ENCODE results near the gene MYF6. TPM values are rescaled to one million over a fixed set of nuclear protein-coding genes. Genes with fewer than 3 reads are reported as not detected.

Gene MYF6
- total RNA-seq = under 0.01 TPM in 1 of 2 replicates, not detected in the other
- 0.07 TPM in 1 of 2 replicates, not detected in the other for polyA plus RNA-seq
- polyA plus RNA-seq (2012) = not detected in 2 replicates
- not detected in 2 replicates for polyA minus RNA-seq (ENCODE audit: low replicate concordance)

DNA sequence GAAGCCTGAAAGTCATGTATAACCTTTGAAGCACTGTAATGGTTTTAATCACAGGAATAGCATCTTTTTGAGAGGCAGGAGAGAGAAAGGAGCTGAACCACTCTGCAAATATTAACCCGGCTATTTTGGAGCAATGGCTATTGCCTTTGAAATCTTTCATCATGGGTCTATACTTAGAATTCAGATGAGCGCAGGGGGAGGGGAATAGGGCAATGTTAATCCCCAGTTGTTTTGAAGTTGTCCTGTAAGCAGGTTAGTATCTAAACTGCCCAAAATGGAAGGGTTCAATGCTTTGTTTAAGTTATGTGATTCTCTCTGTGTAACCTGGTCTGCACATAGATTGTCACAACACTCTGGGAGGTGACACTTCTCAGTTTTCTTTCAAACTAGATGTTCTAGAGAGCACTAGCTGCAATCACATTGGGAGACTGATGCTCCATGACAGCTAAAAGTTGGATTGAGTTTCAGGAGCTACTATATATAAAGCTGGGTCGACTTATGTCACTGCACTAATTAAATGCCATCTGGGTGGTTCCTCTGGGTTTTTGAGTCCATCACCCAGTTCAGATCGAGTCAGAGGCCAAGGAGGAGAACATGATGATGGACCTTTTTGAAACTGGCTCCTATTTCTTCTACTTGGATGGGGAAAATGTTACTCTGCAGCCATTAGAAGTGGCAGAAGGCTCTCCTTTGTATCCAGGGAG lies at the start of gene MYF6:
MYF6 (plus strand) TSS at position 509 of the 704 bp plus-strand sequence; CDS start at position 595, 86 bp downstream.
- Histone ChIP-seq H3K4me2 (ENCODE audit: extremely low read depth, insufficient read depth, low read length) (peak within 1 kb of the TSS; percentile 67), H3K9me3 (ENCODE audit: control insufficient read depth, insufficient read depth, low read depth, low read length) (no peaks in the 10 kb centered on the region), H4K20me1 (ENCODE audit: control insufficient read depth, extremely low read depth, insufficient read depth, low read length) (no peaks in the 10 kb centered on the region), H3K9ac (ENCODE audit: insufficient read depth, low read length) (no peak within 1 kb of the TSS), H3K36me3 (ENCODE audit: control insufficient read depth, insufficient read depth, low read length) (no peaks in the 10 kb centered on the region), H2AFZ (ENCODE audit: low read length) (peak within 1 kb of the TSS; percentile 79), H3K27me3 (ENCODE audit: control insufficient read depth, insufficient read depth, low read length) (no peaks in the 10 kb centered on the region), H3K79me2 (ENCODE audit: control insufficient read depth, insufficient read depth, low read length) (no peaks in the 10 kb centered on the region), H3K4me1 (ENCODE audit: control insufficient read depth, extremely low read depth, insufficient read depth, low read length) (peaks cover 7% of the 10 kb centered on the region), H3K27ac (ENCODE audit: insufficient read depth, low read length) (no peak within 1 kb of the TSS), H3K4me3 (replicated peaks in 1 of 4; ENCODE audit: control extremely low read depth in 1 of 4, insufficient read depth in 1 of 4, low read depth in 3 of 4, low read length in 4 of 4) (peak within 1 kb of the TSS in 3 of 4 experiments; percentile 13 to 18 (median 15))
- no peak for TF ChIP-seq EZH2 (IDR thresholded peaks at IDR 0.05; ENCODE audit: low read length, missing control alignments)
- TF ChIP-seq, protein P1, sequence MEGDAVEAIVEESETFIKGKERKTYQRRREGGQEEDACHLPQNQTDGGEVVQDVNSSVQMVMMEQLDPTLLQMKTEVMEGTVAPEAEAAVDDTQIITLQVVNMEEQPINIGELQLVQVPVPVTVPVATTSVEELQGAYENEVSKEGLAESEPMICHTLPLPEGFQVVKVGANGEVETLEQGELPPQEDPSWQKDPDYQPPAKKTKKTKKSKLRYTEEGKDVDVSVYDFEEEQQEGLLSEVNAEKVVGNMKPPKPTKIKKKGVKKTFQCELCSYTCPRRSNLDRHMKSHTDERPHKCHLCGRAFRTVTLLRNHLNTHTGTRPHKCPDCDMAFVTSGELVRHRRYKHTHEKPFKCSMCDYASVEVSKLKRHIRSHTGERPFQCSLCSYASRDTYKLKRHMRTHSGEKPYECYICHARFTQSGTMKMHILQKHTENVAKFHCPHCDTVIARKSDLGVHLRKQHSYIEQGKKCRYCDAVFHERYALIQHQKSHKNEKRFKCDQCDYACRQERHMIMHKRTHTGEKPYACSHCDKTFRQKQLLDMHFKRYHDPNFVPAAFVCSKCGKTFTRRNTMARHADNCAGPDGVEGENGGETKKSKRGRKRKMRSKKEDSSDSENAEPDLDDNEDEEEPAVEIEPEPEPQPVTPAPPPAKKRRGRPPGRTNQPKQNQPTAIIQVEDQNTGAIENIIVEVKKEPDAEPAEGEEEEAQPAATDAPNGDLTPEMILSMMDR (conservative IDR thresholded peaks at IDR 0.05 in 1 of 2, IDR thresholded peaks at IDR 0.05 in 1 of 2; ENCODE audit: low read depth in 1 of 2, low read length in 2 of 2) = no peak
- no peak for DNase-seq (ENCODE audit: low read depth in 2 of 2)

DNA sequence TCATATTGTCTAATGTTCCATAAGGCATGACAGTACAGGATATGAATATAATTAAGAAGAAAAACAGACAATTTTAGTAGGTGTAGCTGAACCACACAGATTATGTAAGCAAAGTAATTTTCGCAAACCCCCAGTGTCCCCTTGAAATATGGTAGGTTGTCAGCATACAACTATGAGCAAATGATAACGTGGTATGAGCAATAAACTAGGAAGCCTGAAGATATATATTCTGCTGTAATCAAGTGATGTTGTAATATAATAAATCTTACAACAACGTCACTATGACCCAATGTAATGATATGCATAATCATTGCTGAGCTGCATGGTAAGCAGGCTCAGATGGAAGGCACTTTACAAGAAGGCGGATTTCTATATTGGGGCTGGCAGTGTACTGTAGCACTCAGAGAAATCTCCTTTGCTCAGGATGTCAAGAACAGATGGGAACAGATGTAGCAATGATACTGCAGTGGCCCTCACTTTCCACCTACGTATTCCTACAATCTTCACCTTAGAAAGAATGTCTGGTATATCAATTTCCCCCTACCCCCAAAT lies 47.8 kb upstream of the MYF6 start:
- Histone ChIP-seq H3K9ac (ENCODE audit: insufficient read depth, low read length) (no peak overlapping the region), H3K27ac (ENCODE audit: insufficient read depth, low read length) (no peak overlapping the region), H2AFZ (ENCODE audit: low read length) (no peak overlapping the region), H3K4me2 (ENCODE audit: extremely low read depth, insufficient read depth, low read length) (no peak overlapping the region), H3K4me1 (ENCODE audit: control insufficient read depth, extremely low read depth, insufficient read depth, low read length) (no peaks in the 10 kb centered on the region), H3K79me2 (ENCODE audit: control insufficient read depth, insufficient read depth, low read length) (no peaks in the 10 kb centered on the region), H3K9me3 (ENCODE audit: control insufficient read depth, insufficient read depth, low read depth, low read length) (no peaks in the 10 kb centered on the region), H3K4me3 (replicated peaks in 1 of 4; ENCODE audit: control extremely low read depth in 1 of 4, insufficient read depth in 1 of 4, low read depth in 3 of 4, low read length in 4 of 4) (no peak overlapping the region), H3K36me3 (ENCODE audit: control insufficient read depth, insufficient read depth, low read length) (no peaks in the 10 kb centered on the region), H3K27me3 (ENCODE audit: control insufficient read depth, insufficient read depth, low read length) (no peaks in the 10 kb centered on the region), H4K20me1 (ENCODE audit: control insufficient read depth, extremely low read depth, insufficient read depth, low read length) (no peaks in the 10 kb centered on the region)
- no peak for TF ChIP-seq EZH2 (IDR thresholded peaks at IDR 0.05; ENCODE audit: low read length, missing control alignments)
- TF ChIP-seq, protein P1 (conservative IDR thresholded peaks at IDR 0.05 in 1 of 2, IDR thresholded peaks at IDR 0.05 in 1 of 2; ENCODE audit: low read depth in 1 of 2, low read length in 2 of 2) = no peak
- DNase-seq (ENCODE audit: low read depth in 2 of 2) = peak in 1 of 2 donors; percentile 45

DNA sequence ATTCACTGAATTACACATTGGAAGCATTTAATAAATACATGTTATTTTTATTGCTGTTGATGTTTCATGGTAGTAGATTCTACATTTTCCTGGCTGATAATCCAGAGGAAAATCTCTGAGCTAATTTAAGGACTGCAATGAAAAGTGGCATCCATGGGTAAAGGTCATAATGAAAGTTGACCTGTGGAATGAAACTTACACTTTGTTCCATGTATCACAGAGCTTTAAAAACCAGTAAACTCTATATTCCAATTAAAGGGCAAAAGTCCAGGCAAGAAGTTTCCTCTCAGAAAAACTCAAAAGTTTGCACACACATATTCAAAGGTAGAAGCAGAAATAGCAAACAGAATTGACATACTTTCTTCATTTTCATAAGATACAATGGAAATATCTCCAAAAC lies 44.8 kb upstream of the MYF6 start:
- H3K9me3 ChIP-seq (ENCODE audit: control insufficient read depth, insufficient read depth, low read depth, low read length) = no peaks in the 10 kb centered on the region
- H3K4me3 ChIP-seq (replicated peaks in 1 of 4; ENCODE audit: control extremely low read depth in 1 of 4, insufficient read depth in 1 of 4, low read depth in 3 of 4, low read length in 4 of 4) = no peak overlapping the region
- H3K36me3 ChIP-seq (ENCODE audit: control insufficient read depth, insufficient read depth, low read length) = no peaks in the 10 kb centered on the region
- no peak for DNase-seq (ENCODE audit: low read depth in 2 of 2)
- H3K27ac ChIP-seq (ENCODE audit: insufficient read depth, low read length) = no peak overlapping the region
- no peak overlapping the region for H2AFZ ChIP-seq (ENCODE audit: low read length)
- H3K4me2 ChIP-seq (ENCODE audit: extremely low read depth, insufficient read depth, low read length) = no peak overlapping the region
- TF ChIP-seq EZH2 (IDR thresholded peaks at IDR 0.05; ENCODE audit: low read length, missing control alignments) = no peak
- TF ChIP-seq, protein P1 (conservative IDR thresholded peaks at IDR 0.05 in 1 of 2, IDR thresholded peaks at IDR 0.05 in 1 of 2; ENCODE audit: low read depth in 1 of 2, low read length in 2 of 2) = no peak
- H4K20me1 ChIP-seq (ENCODE audit: control insufficient read depth, extremely low read depth, insufficient read depth, low read length) = no peaks in the 10 kb centered on the region
- no peaks in the 10 kb centered on the region for H3K27me3 ChIP-seq (ENCODE audit: control insufficient read depth, insufficient read depth, low read length)
- no peaks in the 10 kb centered on the region for H3K4me1 ChIP-seq (ENCODE audit: control insufficient read depth, extremely low read depth, insufficient read depth, low read length)
- H3K9ac ChIP-seq (ENCODE audit: insufficient read depth, low read length) = no peak overlapping the region
- H3K79me2 ChIP-seq (ENCODE audit: control insufficient read depth, insufficient read depth, low read length) = no peaks in the 10 kb centered on the region
